AG09319 (cell line): ENCODE data around the gene LDB3.

Experiments used
- DNase-seq: peaks from one replicate; pipeline ENCODE4 v3.0.0-alpha.2; 2010; ENCODE audit warnings: low read depth; ENCODE audit errors: extremely low read depth
- CTCF ChIP-seq: IDR thresholded peaks from 2 replicates; pipeline ENCODE4 v1.5.1; 2011; ENCODE audit warnings: low read depth, mild to moderate bottlenecking, inconsistent platforms, low read length, moderate library complexity

Gene LDB3

DNA sequence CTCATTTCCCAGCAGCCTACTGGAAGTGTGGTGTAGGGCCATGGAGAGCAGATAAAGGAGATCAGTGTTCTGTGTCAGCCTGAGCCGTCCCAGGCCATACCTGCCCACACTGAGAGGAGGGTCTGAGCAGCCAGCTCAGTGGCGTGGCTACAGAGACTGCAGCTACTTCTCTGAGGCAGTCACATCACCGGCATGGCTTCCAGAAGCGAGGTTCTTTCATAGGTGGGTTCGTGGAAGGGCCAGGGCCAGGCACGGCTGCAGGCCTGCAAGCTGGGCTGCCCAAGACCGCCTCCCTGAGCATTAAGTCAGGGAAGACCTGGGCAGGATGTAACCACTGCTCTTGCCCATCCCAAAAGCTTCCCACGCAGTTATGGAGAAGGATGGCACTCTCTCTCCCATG, 34.9 kb downstream of the LDB3 start:
- no peak for DNase-seq
- TF ChIP-seq CTCF, result no peak

DNA sequence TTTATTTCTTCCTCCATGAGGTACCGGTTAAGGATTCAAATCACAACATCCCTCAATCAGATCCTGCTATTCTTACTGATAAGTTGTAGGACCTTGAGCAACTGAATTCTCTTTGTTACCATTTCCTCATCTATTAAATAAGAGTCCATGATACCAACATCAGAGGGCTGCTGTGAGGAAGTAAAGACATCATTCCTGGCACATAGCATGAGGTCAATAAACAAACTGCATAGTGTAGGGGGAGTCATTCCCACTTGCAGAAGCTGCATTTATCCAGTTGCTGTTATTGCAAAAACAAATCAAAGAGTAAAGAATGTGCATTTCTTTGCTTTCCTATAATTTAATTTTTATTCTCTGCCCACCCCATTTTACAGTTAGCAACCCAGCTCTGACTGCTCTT, 36.8 kb downstream of the LDB3 start:
- no peak for TF ChIP-seq CTCF
- DNase-seq, result no peak

DNA sequence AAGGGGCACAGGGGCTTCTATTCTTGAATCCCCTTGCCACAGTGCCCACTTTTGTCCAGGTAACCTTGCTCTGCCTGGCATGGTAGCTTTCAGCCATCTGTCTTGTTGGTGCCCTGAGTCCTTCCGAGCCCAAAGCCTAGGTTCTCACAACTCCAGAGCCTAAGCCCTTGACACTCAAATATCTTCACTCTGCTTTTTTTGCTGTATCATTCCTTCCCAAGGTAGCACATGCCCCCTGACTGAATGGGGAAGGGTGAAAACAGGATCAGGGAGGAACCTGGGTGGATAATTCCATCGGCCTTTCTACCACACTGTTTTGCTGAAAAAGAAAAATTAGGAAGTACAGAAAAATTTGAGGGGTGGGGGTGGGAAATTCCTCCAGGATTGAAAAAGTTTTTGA, 37.6 kb downstream of the LDB3 start:
- no peak for DNase-seq
- TF ChIP-seq CTCF, result no peak

GRCh38 chr10:86706401-86706841, 38.1 kb downstream of the LDB3 start:
- no peak for DNase-seq
- TF ChIP-seq CTCF, result no peak

- no peak for TF ChIP-seq CTCF
- DNase-seq, result no peak
These were observed 38.7 kb downstream of the LDB3 start for GRCh38 chr10:86706977-86707376.

GRCh38 chr10:86707505-86707904, 39.2 kb downstream of the LDB3 start:
- TF ChIP-seq CTCF, result no peak
- DNase-seq, result no peak

DNA sequence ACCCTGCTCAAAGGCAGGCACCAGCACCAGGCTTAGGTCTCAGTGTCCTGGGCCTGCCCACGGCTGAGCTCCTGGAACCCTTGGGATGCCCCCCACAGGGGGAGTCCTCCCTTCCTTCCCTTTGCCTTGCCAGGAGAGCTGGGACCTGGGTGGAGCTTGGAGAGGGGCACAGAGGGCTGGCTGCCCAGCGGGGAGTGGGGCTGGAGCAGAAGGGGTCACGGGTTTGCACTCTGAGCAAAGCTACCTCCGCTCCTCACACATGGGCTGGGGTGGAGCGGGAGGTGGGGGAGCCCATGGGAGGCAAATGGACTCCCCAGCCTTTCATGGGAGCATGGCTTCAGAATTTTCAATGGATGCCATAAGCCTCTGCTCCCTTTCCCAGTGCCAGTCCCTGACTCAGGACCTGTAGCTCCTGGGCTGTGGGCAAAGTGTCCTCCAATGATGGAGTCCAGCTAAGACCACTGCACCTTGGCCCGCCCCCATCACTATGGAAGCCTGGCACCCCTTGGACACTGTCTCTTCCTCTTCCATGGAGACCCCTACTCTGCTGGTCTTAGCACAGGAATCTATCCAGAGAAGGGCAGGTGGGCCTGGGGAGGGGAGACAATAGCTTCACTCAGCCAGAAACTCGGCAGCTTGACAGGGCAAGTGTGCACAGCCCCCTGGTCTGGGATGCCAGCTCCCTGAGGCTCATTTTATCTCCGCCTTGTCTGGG, 39.9 kb downstream of the LDB3 start:
- TF ChIP-seq CTCF, result no peak

More for the DNA sequence above, 39.9 kb downstream of the LDB3 start:
- DNase-seq, result no peak
